K562 (cell line): ENCODE data around the gene STK17A. TPM values are rescaled to one million over a fixed set of nuclear protein-coding genes. Genes with fewer than 3 reads are reported as not detected.
A peak's percentile ranks its signal among the peaks of the same experiment; 100 is the strongest.

Experiments used
- BHLHE40 ChIP-seq: IDR thresholded peaks from 2 replicates; pipeline ENCODE4 v1.6.1; 2011; ENCODE audit warnings: low read length, improper control_type of control experiment
- CREBBP ChIP-seq: IDR thresholded peaks from one replicate; pipeline ENCODE4 v1.6.1; 2012; ENCODE audit warnings: low read depth, mild to moderate bottlenecking, control low read depth, inconsistent platforms, low read length
- CSDE1 ChIP-seq, 2 experiments: fragments of 450-650 bp; IDR thresholded peaks; 2 replicates each; pipeline ENCODE4 v1.6.1; 2016; ENCODE audit warnings: mild to moderate bottlenecking in 1 of 2
- ESRRB ChIP-seq: fragments of 250-450 bp; sonication (Bioruptor Pico); IDR thresholded peaks from 2 replicates; pipeline ENCODE4 v1.5.0; 2020; ENCODE audit warnings: mild to moderate bottlenecking, moderate library complexity, borderline replicate concordance
- FOXP4 ChIP-seq: sonication (generic); formaldehyde crosslinking; IDR thresholded peaks from 2 replicates; pipeline ENCODE4 v1.8.0; 2022; ENCODE audit warnings: mild to moderate bottlenecking, missing genetic modification reagents, borderline replicate concordance
- GTF2F1 ChIP-seq: IDR thresholded peaks from 2 replicates; pipeline ENCODE4 v1.6.1; 2011; ENCODE audit warnings: low read depth, low read length, improper control_type of control experiment
- MAFG ChIP-seq: fragments of 450-650 bp; conservative IDR thresholded peaks from 2 replicates; pipeline ENCODE4 v1.6.1; 2016; ENCODE audit warnings: missing genetic modification characterization, missing compliant biosample characterization
- MAFK ChIP-seq: IDR thresholded peaks from 2 replicates; pipeline ENCODE4 v1.6.1; 2011; ENCODE audit warnings: low read length, improper control_type of control experiment
- MCM7 ChIP-seq, 2 experiments: fragments of 450-650 bp; IDR thresholded peaks; 2 replicates each; pipeline ENCODE4 v1.6.1; 2016 to 2018
- MITF ChIP-seq: IDR thresholded peaks from 2 replicates; pipeline ENCODE4 v1.6.1; 2014; ENCODE audit warnings: antibody characterized with exemption
- PCBP1 ChIP-seq: fragments of 200-400 bp; formaldehyde crosslinking; IDR thresholded peaks from 2 replicates; pipeline ENCODE4 v1.6.1; 2018; ENCODE audit warnings: mild to moderate bottlenecking, low read depth, low read length; ENCODE audit not compliant: poor library complexity, severe bottlenecking
- PHB ChIP-seq: fragments of 250-450 bp; sonication (Bioruptor Pico); IDR thresholded peaks from 2 replicates; pipeline ENCODE4 v1.5.0; 2021
- PTRF ChIP-seq: fragments of 450-650 bp; IDR thresholded peaks from 2 replicates; pipeline ENCODE4 v1.6.1; 2016; ENCODE audit warnings: mild to moderate bottlenecking, missing genetic modification characterization, missing compliant biosample characterization
- TAF15 ChIP-seq: fragments of 200-400 bp; formaldehyde crosslinking; IDR thresholded peaks from 2 replicates; pipeline ENCODE4 v1.6.1; 2017; ENCODE audit warnings: mild to moderate bottlenecking, low read depth, low read length, moderate library complexity
- THRB ChIP-seq: fragments of 450-650 bp; formaldehyde crosslinking; conservative IDR thresholded peaks from 2 replicates; pipeline ENCODE4 v1.4.0; 2022; ENCODE audit warnings: mild to moderate bottlenecking, missing genetic modification characterization
- ZNF143 ChIP-seq: sonication (generic); formaldehyde crosslinking; IDR thresholded peaks from 2 replicates; pipeline ENCODE4 v1.9.0; 2022; ENCODE audit warnings: mild to moderate bottlenecking, missing genetic modification reagents
- ZNF79 ChIP-seq: fragments of 250-450 bp; sonication (Bioruptor Pico); IDR thresholded peaks from 2 replicates; pipeline ENCODE4 v1.4.0; 2020; ENCODE audit warnings: low read depth, mild to moderate bottlenecking, moderate library complexity
- polyA plus RNA-seq, 8 experiments: library from polyadenylated mRNA; depleted of rRNA in 4 of 8; stranded (reverse) in 5 of 8; unstranded in 3 of 8; fragments of >200 nt; fragmentation: Nextera tagmentation in 2 of 8; fragmentation: Illumina TruSeq in 1 of 8; extraction: Ambion mirVana in 2 of 8; extraction: Trizol in 1 of 8; gene quantifications; 2 replicates each; pipeline versions ENCODE4 v1.2.1 to v1.2.3, GENCODE V29; 2011 to 2014; ENCODE audit warnings: inconsistent platforms in 1 of 8, missing spikeins in 1 of 8
- total RNA-seq, 7 experiments: library from RNA; depleted of rRNA in 6 of 7; stranded (reverse); fragments of >200 nt in 6 of 7; fragmentation: Illumina TruSeq in 2 of 7; extraction: Trizol in 2 of 7; gene quantifications; 2 replicates each; pipeline versions ENCODE4 v1.2.1 to v1.2.3, GENCODE V29; 2011 to 2021; ENCODE audit warnings: low replicate concordance in 1 of 7
- TF ChIP-seq, protein P1 (sequence below): fragments of 200-800 bp; sonication (Bioruptor generic); IDR thresholded peaks from 2 replicates; pipeline ENCODE4 v1.6.1; 2017; ENCODE audit warnings: missing genetic modification characterization, missing compliant biosample characterization
- TF ChIP-seq, protein P2 (sequence below): fragments of 250-450 bp; sonication (Bioruptor Pico); IDR thresholded peaks from 2 replicates; pipeline ENCODE4 v1.4.0; 2020; ENCODE audit warnings: mild to moderate bottlenecking, moderate library complexity, borderline replicate concordance

STK17A gene
- total and polyA plus RNA-seq, 9 of the 15 experiments (the other 6 are each of a cell fraction or from before 2014, with no cell fraction given), result 3.4 to 16.3 (median 13.2) TPM

DNA sequence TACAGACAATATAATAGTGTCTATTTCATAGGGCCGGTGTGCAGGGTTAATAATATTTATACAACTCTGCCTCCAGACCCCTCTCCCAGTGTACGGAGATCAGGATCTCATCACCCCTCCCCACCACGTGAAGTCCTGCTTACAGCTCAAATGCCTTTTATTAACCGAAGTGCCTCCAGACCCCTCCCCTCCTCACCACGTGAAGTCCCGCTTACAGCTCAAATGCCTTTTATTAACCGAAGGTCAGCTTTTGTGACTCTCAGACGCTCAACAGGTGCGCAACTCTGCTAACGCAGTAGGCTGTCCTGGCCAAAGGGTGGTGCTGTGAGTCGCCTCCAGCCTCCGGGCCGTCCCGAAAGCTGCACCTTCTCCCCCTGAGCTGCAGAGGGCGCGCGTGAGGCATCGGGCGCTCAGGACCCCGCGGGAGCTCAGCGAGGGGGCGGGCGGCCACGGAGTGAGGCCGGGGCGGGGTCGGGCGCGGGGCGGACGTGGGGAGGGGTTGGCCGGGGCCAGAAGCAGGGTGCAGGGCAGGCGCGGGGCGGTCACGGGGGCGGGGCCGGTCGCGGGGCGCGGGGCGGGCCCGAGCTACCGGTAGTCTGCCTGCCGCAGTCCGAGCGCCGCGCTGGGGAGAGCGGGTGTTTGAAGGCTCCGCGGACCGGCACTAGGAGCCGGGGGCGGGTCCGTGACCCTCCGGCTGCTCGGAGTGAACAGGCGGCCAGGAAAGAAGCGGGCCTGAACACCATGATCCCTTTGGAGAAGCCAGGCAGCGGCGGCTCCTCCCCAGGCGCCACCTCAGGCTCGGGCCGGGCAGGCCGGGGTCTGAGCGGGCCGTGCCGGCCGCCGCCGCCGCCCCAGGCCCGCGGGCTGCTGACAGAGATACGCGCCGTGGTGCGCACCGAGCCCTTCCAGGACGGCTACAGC, at the start of gene STK17A (continued):
- TF ChIP-seq, protein P1, sequence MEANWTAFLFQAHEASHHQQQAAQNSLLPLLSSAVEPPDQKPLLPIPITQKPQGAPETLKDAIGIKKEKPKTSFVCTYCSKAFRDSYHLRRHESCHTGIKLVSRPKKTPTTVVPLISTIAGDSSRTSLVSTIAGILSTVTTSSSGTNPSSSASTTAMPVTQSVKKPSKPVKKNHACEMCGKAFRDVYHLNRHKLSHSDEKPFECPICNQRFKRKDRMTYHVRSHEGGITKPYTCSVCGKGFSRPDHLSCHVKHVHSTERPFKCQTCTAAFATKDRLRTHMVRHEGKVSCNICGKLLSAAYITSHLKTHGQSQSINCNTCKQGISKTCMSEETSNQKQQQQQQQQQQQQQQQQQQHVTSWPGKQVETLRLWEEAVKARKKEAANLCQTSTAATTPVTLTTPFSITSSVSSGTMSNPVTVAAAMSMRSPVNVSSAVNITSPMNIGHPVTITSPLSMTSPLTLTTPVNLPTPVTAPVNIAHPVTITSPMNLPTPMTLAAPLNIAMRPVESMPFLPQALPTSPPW (CRISPR knock-in tag), result peak; percentile 90
- no peak for TF ChIP-seq TAF15
- TF ChIP-seq, protein P2, sequence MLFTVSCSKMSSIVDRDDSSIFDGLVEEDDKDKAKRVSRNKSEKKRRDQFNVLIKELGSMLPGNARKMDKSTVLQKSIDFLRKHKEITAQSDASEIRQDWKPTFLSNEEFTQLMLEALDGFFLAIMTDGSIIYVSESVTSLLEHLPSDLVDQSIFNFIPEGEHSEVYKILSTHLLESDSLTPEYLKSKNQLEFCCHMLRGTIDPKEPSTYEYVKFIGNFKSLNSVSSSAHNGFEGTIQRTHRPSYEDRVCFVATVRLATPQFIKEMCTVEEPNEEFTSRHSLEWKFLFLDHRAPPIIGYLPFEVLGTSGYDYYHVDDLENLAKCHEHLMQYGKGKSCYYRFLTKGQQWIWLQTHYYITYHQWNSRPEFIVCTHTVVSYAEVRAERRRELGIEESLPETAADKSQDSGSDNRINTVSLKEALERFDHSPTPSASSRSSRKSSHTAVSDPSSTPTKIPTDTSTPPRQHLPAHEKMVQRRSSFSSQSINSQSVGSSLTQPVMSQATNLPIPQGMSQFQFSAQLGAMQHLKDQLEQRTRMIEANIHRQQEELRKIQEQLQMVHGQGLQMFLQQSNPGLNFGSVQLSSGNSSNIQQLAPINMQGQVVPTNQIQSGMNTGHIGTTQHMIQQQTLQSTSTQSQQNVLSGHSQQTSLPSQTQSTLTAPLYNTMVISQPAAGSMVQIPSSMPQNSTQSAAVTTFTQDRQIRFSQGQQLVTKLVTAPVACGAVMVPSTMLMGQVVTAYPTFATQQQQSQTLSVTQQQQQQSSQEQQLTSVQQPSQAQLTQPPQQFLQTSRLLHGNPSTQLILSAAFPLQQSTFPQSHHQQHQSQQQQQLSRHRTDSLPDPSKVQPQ (CRISPR knock-in tag), result no peak
- TF ChIP-seq MAFK, result no peak
- TF ChIP-seq BHLHE40, result peak; percentile 14; the same call in 1 of the 2 replicates
- TF ChIP-seq ESRRB (CRISPR knock-in tag), result no peak
- no peak for TF ChIP-seq ZNF79 (CRISPR knock-in tag)
- TF ChIP-seq CSDE1 (IDR thresholded peaks at IDR 0.05), result no peak
- TF ChIP-seq MITF, result no peak
- TF ChIP-seq PHB (CRISPR knock-in tag), result no peak
- TF ChIP-seq PCBP1, result no peak
- no peak for TF ChIP-seq FOXP4 (CRISPR knock-in tag)
- no peak for TF ChIP-seq MAFG (tag)
- TF ChIP-seq GTF2F1, result no peak
- no peak for TF ChIP-seq MCM7 (IDR thresholded peaks at IDR 0.05)
- TF ChIP-seq THRB (CRISPR knock-in tag), result no peak
- no peak for TF ChIP-seq ZNF143
- no peak for TF ChIP-seq PTRF (tag)
- TF ChIP-seq CREBBP, result no peak
